Measurements from ENCODE around the gene JMJD8. TPM values are rescaled to one million over a fixed set of nuclear protein-coding genes. Genes with fewer than 3 reads are reported as not detected.

Gene JMJD8
- total RNA-seq, 1 experiment from 2014 or later: 80.8 TPM

Other genes with a start within 250 kb of the JMJD8 start
- gene CAPN15, start 156.6 kb downstream of the JMJD8 start, total RNA-seq (2022; extraction: Qiagen RNA extraction; ENCODE audit: low read depth): 30.2 to 84.8 TPM (median 76.9 TPM) in 5 replicates
- gene PRR35, start 123.9 kb downstream of the JMJD8 start, total RNA-seq (2022; extraction: Qiagen RNA extraction; ENCODE audit: low read depth): 0.11 to 0.20 TPM (median 0.13 TPM) in 4 of 5 replicates, not detected in the other
- 0.14 to 0.32 TPM (median 0.19 TPM) in 5 replicates for gene NHLRC4, start 117.3 kb downstream of the JMJD8 start, total RNA-seq (2022; extraction: Qiagen RNA extraction; ENCODE audit: low read depth)
- 18.4 to 44.1 TPM (median 36.7 TPM) in 5 replicates for gene PIGQ, start 114.4 kb downstream of the JMJD8 start, total RNA-seq (2022; extraction: Qiagen RNA extraction; ENCODE audit: low read depth)
- 9.9 to 20.9 TPM (median 20.2 TPM) in 5 replicates for gene RAB40C, start 94.3 kb downstream of the JMJD8 start, total RNA-seq (2022; extraction: Qiagen RNA extraction; ENCODE audit: low read depth)
- 0.18 to 0.26 TPM (median 0.22 TPM) in 4 of 5 replicates, not detected in the other for gene WFIKKN1, start 53.3 kb downstream of the JMJD8 start, total RNA-seq (2022; extraction: Qiagen RNA extraction; ENCODE audit: low read depth)
- gene METTL26, start 48.0 kb downstream of the JMJD8 start, total RNA-seq (2022; extraction: Qiagen RNA extraction; ENCODE audit: low read depth): 71.6 to 145 TPM (median 132 TPM) in 5 replicates
- gene MCRIP2, start 42.5 kb downstream of the JMJD8 start, total RNA-seq (2022; extraction: Qiagen RNA extraction; ENCODE audit: low read depth): 17.9 to 45.8 TPM (median 40.4 TPM) in 5 replicates
- gene WDR90, start 35.0 kb downstream of the JMJD8 start, total RNA-seq (2022; extraction: Qiagen RNA extraction; ENCODE audit: low read depth): 13.9 to 34.9 TPM (median 26.8 TPM) in 5 replicates
- 44.9 to 111 TPM (median 98.0 TPM) in 5 replicates for gene RHOT2, start 16.2 kb downstream of the JMJD8 start, total RNA-seq (2022; extraction: Qiagen RNA extraction; ENCODE audit: low read depth)
- gene RHBDL1, start 8.7 kb downstream of the JMJD8 start, total RNA-seq (2022; extraction: Qiagen RNA extraction; ENCODE audit: low read depth): 0.34 to 1.8 TPM (median 1.4 TPM) in 5 replicates
- gene STUB1, start 3.9 kb downstream of the JMJD8 start, total RNA-seq (2022; extraction: Qiagen RNA extraction; ENCODE audit: low read depth): 82.6 to 135 TPM (median 106 TPM) in 5 replicates
- gene WDR24, start 6.1 kb upstream of the JMJD8 start, total RNA-seq (2022; extraction: Qiagen RNA extraction; ENCODE audit: low read depth): 2.9 to 7.7 TPM (median 6.7 TPM) in 5 replicates
- gene FBXL16, start 21.5 kb upstream of the JMJD8 start, total RNA-seq (2022; extraction: Qiagen RNA extraction; ENCODE audit: low read depth): 3.5 to 8.1 TPM (median 7.5 TPM) in 5 replicates
- gene METRN, start 30.8 kb upstream of the JMJD8 start, total RNA-seq (2022; extraction: Qiagen RNA extraction; ENCODE audit: low read depth): 66.1 to 229 TPM (median 200 TPM) in 5 replicates
- gene ANTKMT, start 36.8 kb upstream of the JMJD8 start, total RNA-seq (2022; extraction: Qiagen RNA extraction; ENCODE audit: low read depth): 25.7 to 66.6 TPM (median 52.1 TPM) in 5 replicates
- gene CCDC78, start 42.1 kb upstream of the JMJD8 start, total RNA-seq (2022; extraction: Qiagen RNA extraction; ENCODE audit: low read depth): 4.1 to 7.1 TPM (median 6.2 TPM) in 5 replicates
- gene HAGHL, start 42.8 kb upstream of the JMJD8 start, total RNA-seq (2022; extraction: Qiagen RNA extraction; ENCODE audit: low read depth): 14.3 to 23.8 TPM (median 18.4 TPM) in 5 replicates
- 16.4 to 29.7 TPM (median 25.3 TPM) in 5 replicates for gene CIAO3, start 56.7 kb upstream of the JMJD8 start, total RNA-seq (2022; extraction: Qiagen RNA extraction; ENCODE audit: low read depth)
- gene MSLN, start 76.4 kb upstream of the JMJD8 start, total RNA-seq (2022; extraction: Qiagen RNA extraction; ENCODE audit: low read depth): 2.4 to 4.2 TPM (median 3.2 TPM) in 5 replicates
- gene RPUSD1, start 104.0 kb upstream of the JMJD8 start, total RNA-seq (2022; extraction: Qiagen RNA extraction; ENCODE audit: low read depth): 28.5 to 57.2 TPM (median 55.7 TPM) in 5 replicates
- 9.9 to 37.8 TPM (median 24.1 TPM) in 5 replicates for gene CHTF18, start 104.3 kb upstream of the JMJD8 start, total RNA-seq (2022; extraction: Qiagen RNA extraction; ENCODE audit: low read depth)
- not detected in 5 replicates for gene GNG13, start 116.4 kb upstream of the JMJD8 start, total RNA-seq (2022; extraction: Qiagen RNA extraction; ENCODE audit: low read depth)

Data from A549 treated with ZK216348 at 1 μM for 4 hours (cell line).